Suprapubic skin (tissue), 4 donors: ENCODE results near the gene ESPN.

Source experiments
- POLR2A ChIP-seq, 2 donors: fragments of 450-650 bp; IDR thresholded peaks; one replicate each; pipeline ENCODE4 v1.6.1; 2017; ENCODE audit warnings: antibody characterized with exemption in 2 of 2, mild to moderate bottlenecking in 2 of 2, moderate library complexity in 2 of 2
- POLR2AphosphoS5 ChIP-seq, 3 donors: sonication (generic); formaldehyde crosslinking; IDR thresholded peaks; one replicate each; pipeline ENCODE4 v1.6.1; 2017; ENCODE audit warnings: antibody characterized with exemption in 3 of 3
- TF ChIP-seq, protein P1 (sequence below), 2 donors: fragments of 200-600 bp in 1 of 2; fragments of 450-650 bp in 1 of 2; sonication (generic) in 1 of 2; IDR thresholded peaks; one replicate each; pipeline ENCODE4 v1.5.1; 2016 to 2019; ENCODE audit warnings: antibody characterized with exemption in 2 of 2, mild to moderate bottlenecking in 1 of 2, moderate library complexity in 1 of 2

- no peak for TF ChIP-seq POLR2A (IDR thresholded peaks at IDR 0.05)
- TF ChIP-seq POLR2AphosphoS5 (IDR thresholded peaks at IDR 0.05) = no peak
- TF ChIP-seq, protein P1, sequence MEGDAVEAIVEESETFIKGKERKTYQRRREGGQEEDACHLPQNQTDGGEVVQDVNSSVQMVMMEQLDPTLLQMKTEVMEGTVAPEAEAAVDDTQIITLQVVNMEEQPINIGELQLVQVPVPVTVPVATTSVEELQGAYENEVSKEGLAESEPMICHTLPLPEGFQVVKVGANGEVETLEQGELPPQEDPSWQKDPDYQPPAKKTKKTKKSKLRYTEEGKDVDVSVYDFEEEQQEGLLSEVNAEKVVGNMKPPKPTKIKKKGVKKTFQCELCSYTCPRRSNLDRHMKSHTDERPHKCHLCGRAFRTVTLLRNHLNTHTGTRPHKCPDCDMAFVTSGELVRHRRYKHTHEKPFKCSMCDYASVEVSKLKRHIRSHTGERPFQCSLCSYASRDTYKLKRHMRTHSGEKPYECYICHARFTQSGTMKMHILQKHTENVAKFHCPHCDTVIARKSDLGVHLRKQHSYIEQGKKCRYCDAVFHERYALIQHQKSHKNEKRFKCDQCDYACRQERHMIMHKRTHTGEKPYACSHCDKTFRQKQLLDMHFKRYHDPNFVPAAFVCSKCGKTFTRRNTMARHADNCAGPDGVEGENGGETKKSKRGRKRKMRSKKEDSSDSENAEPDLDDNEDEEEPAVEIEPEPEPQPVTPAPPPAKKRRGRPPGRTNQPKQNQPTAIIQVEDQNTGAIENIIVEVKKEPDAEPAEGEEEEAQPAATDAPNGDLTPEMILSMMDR (IDR thresholded peaks at IDR 0.05) = no peak
Measured at GRCh38 chr1:6454856-6455751, 30.5 kb downstream of the ESPN start.
